T-helper 2 cell treated with Interferon-gamma antibody and Interleukin-4, amounts not matched to agents 100 ng/mL and 5 ng/mL, for 36 hours (primary cell): Measurements from ENCODE around the gene DDX54. TPM values are rescaled to one million over a fixed set of nuclear protein-coding genes. Genes with fewer than 3 reads are reported as not detected.

Source experiments
- intact Hi-C: fragments of 100-400 bp; cut with micrococcal nuclease; formaldehyde crosslinking; loops from one replicate; pipeline ENCODE4 v1.15.1; 2023
- total RNA-seq: library from RNA; stranded (reverse); gene quantifications from 2 replicates; pipeline ENCODE4 v1.2.3, GENCODE V29; 2022

Gene DDX54
- 76.4 and 90.1 TPM in 2 replicates for total RNA-seq

- intact Hi-C loops = loop anchor here (1.0 to 10.0 kb wide), 5 partner anchors 23 to 211 kb away; partner anchors contain the start of genes OAS2, PLBD2 and SLC8B1
Measured at GRCh38 chr12:113185180-113186032, at the start of gene DDX54, which contains the start of gene RITA1. DDX54 (minus strand) TSS chr12:113185478; CDS start chr12:113185451, 27 bp downstream. RITA1 (plus strand) TSS chr12:113185721; CDS start chr12:113186747, 1,026 bp downstream.

DNA sequence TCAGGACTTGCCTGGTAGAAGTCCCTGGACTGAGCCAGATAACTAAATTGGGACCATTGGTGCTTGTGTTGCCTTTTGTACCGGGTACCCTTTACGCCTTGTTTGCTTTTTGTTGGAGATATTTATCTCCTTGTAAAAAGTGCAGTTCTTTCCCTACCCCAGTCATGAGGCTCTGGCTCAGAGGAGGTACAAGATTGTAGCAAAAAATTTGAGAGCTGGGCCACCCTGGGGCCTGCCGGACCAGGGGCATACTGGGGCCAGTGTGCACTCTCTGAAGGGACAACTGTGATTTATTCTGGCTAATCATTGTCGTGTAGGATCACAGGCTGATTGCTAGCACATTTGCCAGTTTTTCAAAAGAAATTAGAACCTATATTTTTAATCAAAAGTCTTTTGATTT is 49.2 kb upstream of the DDX54 start:
- intact Hi-C loops = no loop called here

GRCh38 chr12:113233967-113234366 is 48.7 kb upstream of the DDX54 start:
- intact Hi-C loops = loop anchor here (1.0 kb wide), 1 partner anchor 13 kb away; the partner anchor contains the start of gene TPCN1

DNA sequence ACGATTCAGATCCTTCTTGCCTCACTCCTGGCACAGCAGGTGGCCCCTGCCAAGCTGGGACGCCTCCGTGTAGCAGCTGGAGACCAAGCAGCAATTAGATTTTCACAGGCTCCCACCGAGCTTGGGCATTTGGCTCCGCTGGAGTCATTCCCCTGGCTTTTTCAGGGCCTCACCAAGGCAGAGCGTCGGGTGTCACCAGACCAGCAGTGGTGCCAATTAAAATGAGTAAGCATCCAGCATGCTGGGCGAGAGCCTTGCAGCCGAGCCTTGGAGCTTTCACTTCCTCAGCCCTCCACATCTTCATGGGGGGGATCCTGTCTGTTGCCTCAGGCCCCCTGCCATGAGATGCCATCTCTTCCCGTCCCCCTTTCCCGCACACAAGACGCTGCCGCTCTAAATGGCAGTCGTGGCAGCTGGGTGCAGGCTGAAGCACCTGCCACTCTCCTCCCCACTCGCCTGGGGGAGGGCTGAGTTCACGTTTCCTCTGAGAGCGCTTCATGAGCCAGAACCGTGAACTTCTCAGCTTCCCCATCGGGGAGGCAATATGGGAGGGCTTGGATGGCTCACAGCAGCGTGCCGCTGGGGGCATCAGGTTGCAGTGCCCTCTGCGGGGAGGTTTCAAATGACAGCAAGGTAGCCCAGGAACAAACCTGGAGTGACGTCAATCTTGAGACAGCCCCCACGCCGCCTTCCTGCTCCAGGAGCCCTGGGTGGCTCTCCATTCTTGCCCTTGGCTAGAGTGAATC is 47.7 kb upstream of the DDX54 start:
- intact Hi-C loops = loop anchor here (1.0 kb wide), 1 partner anchor 12 kb away; the partner anchor contains the start of gene TPCN1

GRCh38 chr12:113232089-113232839 is 47.0 kb upstream of the DDX54 start:
- intact Hi-C loops = no loop called here

GRCh38 chr12:113231235-113232088 is 46.2 kb upstream of the DDX54 start:
- intact Hi-C loops = no loop called here

DNA sequence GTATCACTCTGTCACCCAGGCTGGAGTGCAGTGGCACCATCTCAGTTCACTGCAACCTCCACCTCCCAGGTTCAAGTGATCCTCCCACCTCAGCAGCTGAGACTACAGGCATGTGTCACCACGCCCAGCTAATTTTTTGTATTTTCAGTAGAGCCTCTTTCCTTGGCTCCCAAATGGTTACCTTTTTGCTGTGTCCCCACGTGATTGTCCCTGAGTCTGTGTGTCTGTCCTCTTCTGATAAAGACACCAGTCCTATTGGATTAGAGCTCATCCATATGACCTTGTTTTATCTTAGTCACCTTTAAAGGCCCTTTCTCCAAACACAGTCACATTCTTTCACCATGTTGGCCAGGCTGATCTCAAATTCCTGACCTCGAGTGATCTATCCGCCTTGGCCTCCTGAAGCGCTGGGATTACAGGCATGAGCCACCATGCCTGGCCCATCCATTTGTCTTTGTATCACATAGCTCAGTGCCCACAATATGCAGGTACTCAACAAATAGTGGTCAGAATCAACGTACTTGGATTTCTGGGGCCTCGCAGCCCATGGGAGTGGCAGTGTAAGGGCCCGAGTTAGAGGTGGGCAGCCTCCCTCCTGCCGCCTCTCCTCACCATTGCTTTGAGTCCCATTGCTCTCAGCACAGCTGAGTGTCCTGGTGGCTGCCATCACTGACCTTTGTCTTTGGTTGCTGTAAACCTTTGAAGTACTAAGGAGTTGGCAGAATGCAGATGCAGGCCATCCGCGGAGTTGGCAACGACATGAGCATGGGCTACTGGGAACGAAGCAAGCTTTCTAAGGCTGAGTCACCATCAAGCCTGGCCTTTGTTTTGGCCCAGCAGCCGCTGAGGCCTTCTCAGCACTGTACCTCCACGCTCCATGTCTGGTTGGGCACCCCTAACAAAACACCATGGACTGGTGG is 45.3 kb upstream of the DDX54 start:
- intact Hi-C loops = loop anchor here (1.0 kb wide), 1 partner anchor 8 kb away; no protein-coding TSS in a partner anchor

- intact Hi-C loops = no loop called here
Measured at GRCh38 chr12:113228394-113229028, 43.2 kb upstream of the DDX54 start.

DNA sequence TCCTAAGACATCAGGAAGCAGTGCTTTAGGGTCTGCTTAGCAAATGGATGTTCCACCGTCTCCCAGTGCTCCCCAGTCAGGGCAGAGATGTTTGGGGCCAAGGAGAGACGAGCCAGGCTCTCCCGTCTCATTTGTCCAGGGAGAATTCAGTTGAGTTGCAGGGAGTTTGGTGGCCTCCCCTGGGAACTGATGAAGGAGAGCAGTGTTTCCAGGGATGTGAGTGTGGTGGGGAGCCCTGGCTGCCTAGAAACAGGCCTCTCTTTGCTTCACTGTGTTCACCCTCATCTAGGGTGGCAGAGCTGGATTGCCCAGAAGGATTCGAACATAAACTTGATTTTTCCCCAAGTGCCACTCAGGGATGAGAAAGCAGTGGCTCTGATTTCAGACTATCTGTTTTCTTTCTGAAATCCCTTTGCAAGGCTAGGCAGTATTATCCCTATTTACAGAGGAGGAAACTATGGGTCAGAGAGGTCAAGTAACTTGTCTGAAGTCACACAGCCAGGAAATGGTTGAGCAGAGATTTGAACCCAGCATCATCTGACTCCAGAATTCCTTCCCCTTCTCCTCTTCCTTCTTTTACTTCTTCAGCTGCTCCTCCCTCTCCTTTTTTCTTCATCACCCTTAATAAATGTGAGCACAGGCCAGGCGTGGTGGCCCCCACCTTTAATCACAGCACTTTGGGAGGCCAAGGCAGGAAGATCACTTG is 42.6 kb upstream of the DDX54 start:
- intact Hi-C loops = no loop called here

GRCh38 chr12:113226696-113227568 is 41.7 kb upstream of the DDX54 start:
- intact Hi-C loops = no loop called here

DNA sequence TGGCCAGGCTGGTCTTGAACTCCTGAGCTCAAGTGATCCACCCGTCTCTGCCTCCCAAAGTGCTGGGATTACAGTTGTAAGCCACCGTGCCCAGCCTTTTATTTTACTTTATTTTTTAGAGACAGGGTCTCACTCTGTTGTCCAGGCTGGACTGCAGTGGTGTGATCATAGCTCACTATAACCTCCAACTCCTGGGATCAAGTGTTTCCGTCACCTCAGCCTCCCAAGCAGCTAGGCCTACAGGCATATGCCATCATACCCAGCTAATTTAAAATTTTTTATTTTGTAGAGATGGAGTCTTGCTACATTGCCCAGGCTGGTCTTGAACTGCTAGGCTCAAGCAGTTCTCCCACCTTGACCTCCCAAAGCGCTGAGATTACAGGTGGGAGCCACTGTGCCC is 39.7 kb upstream of the DDX54 start:
- intact Hi-C loops = loop anchor here (5.0 kb wide), 1 partner anchor 37 kb away; no protein-coding TSS in a partner anchor

GRCh38 chr12:113222730-113223531 is 37.7 kb upstream of the DDX54 start:
- intact Hi-C loops = loop anchor here (1.0 to 5.0 kb wide), 2 partner anchors 7 to 39 kb away; no protein-coding TSS in a partner anchor

- intact Hi-C loops = loop anchor here (1.0 to 5.0 kb wide), 7 partner anchors 8 to 136 kb away; partner anchors contain the start of gene PLBD2
Measured at GRCh38 chr12:113221997-113222729, 36.9 kb upstream of the DDX54 start.

DNA sequence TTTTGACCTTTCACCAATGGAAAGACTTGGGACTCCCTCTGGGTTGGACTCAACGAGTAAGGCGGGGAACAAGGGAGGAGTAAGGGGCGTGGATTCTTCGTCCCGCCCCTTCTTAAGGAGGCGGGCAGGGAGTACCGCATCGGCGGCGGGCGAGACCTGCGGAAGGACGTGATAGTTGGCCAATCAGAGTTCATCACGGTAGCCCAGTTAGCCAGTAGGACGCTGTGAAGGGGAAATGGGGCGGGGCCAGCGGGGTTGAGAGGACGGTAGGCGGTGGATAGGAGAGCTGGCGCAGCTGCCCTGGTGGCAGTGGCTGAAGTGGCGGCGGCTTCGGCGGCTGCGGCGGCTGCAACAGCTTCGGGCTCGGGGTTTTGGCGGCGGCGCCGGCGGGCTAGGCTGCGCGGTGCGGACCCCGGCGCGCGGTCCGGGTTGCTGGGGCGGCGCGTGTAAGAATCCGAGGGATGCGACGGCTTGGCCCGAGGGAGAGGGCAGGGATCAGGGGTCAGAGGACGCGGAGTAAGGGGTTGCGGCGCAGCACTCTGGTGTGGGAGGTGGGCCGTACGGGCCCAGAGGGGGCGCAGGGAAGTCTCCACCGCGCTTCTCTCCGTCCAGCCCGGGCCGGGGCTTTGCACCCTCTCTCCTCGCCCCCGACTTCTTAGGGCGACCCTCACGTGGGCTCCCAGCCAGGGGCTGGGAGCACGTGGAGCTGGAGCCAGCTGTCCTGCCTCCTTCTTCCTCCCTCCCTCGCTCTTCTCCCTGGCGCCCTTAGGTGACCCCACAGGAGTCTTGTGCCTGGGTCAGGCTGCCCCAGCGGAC is 36.1 kb upstream of the DDX54 start, which contains the start of gene TPCN1:
Gene TPCN1 (plus strand): TSS at position 284 of the 816 bp plus-strand sequence. CDS start 5,389 bp downstream, outside the sequence.
- intact Hi-C loops = loop anchor here (1.0 to 5.0 kb wide), 6 partner anchors 12 to 137 kb away; partner anchors contain the start of gene PLBD2
